Endodermal cell (in vitro differentiated cells): Measurements from ENCODE around the gene MTREX. TPM values are rescaled to one million over a fixed set of nuclear protein-coding genes. Genes with fewer than 3 reads are reported as not detected.
A peak's percentile ranks its signal among the peaks of the same experiment; 100 is the strongest.

Source experiments
- DNase-seq: peaks from one replicate; pipeline ENCODE4 v3.0.0-alpha.2; 2017
- H3K27ac ChIP-seq: 2 replicates; pipeline ENCODE4 v1.5.1; 2013; ENCODE audit warnings: mild to moderate bottlenecking, low read depth, low read length, moderate library complexity
- H3K27me3 ChIP-seq: 2 replicates; pipeline ENCODE4 v1.6.1; 2013; ENCODE audit warnings: mild to moderate bottlenecking, low read length, moderate library complexity; ENCODE audit not compliant: insufficient read depth, control insufficient read depth, poor library complexity, severe bottlenecking
- H3K36me3 ChIP-seq: 2 replicates; pipeline ENCODE4 v1.7.0; 2013; ENCODE audit warnings: mild to moderate bottlenecking, low read length, moderate library complexity; ENCODE audit not compliant: control insufficient read depth, insufficient read depth
- H3K4me1 ChIP-seq: one replicate; pipeline ENCODE4 v1.7.0; 2013; ENCODE audit warnings: low read length; ENCODE audit not compliant: control insufficient read depth, insufficient read depth
- H3K4me3 ChIP-seq: 2 replicates; pipeline ENCODE4 v1.5.1; 2013; ENCODE audit warnings: mild to moderate bottlenecking, low read length, moderate library complexity
- H3K9ac ChIP-seq: 2 replicates; pipeline ENCODE4 v1.6.1; 2013; ENCODE audit warnings: mild to moderate bottlenecking, low read length, moderate library complexity; ENCODE audit not compliant: poor library complexity, severe bottlenecking; ENCODE audit errors: extremely low read depth
- H3K9me3 ChIP-seq: 2 replicates; pipeline ENCODE4 v1.6.1; 2013; ENCODE audit warnings: mild to moderate bottlenecking, low read length, moderate library complexity; ENCODE audit not compliant: control insufficient read depth
- H3K27ac Mint-ChIP-seq: 2 replicates; pipeline ENCODE4 v1.8.0; 2020; ENCODE audit warnings: mixed read lengths
- H3K27me3 Mint-ChIP-seq: 2 replicates; pipeline ENCODE4 v1.8.0; 2021; ENCODE audit warnings: mild to moderate bottlenecking, mixed read lengths; ENCODE audit not compliant: insufficient read depth
- H3K36me3 Mint-ChIP-seq: 2 replicates; pipeline ENCODE4 v1.8.0; 2020; ENCODE audit warnings: low read depth, mixed read lengths
- H3K4me1 Mint-ChIP-seq: 2 replicates; pipeline ENCODE4 v1.8.0; 2020; ENCODE audit warnings: mixed read lengths
- H3K4me3 Mint-ChIP-seq: 2 replicates; pipeline ENCODE4 v1.8.0; 2020; ENCODE audit warnings: mild to moderate bottlenecking, moderate library complexity, mixed read lengths
- H3K9me3 Mint-ChIP-seq: 2 replicates; pipeline ENCODE4 v1.8.0; 2020; ENCODE audit warnings: mild to moderate bottlenecking, mixed read lengths
- WGBS, 2 experiments: methylation state at CpG; one replicate each; pipeline versions ENCODE4 v1.1.5 to v1.1.7; 2013; ENCODE audit warnings: missing lambda C conversion rate in 2 of 2, mixed read lengths in 1 of 2; ENCODE audit not compliant: insufficient coverage in 1 of 2, insufficient read length in 1 of 2; 5-methylcytosine and 5-hydroxymethylcytosine counted together
- total RNA-seq, 2 donors: library from RNA; stranded (reverse); fragmentation: NEBNext Ultra II Directional in 1 of 2; extraction: Animal tissue kit (Norgen Biotek cat#: 25700) in 1 of 2; gene quantifications; 2 replicates in 1 of 2; 3 replicates in 1 of 2; pipeline ENCODE4 v1.2.1, GENCODE V29; 2021
- TF ChIP-seq, protein P1 (sequence below): fragments of 200-600 bp; sonication (generic); conservative IDR thresholded peaks from 2 replicates; pipeline ENCODE4 v1.5.0; 2021; ENCODE audit warnings: antibody characterized with exemption, mild to moderate bottlenecking

Gene MTREX
- total RNA-seq, 2 donors from 2014 or later = 91.0 to 106 TPM

- no peak overlapping the region for H3K27ac Mint-ChIP-seq
- Histone ChIP-seq H3K4me1 (peaks cover 5% of the 10 kb centered on the region), H3K27me3 (no peaks in the 10 kb centered on the region), H3K9ac (no peak overlapping the region), H3K4me3 (no peak overlapping the region), H3K36me3 (peaks cover 77% of the 10 kb centered on the region), H3K9me3 (no peaks in the 10 kb centered on the region), H3K27ac (no peak overlapping the region)
- no peaks in the 10 kb centered on the region for H3K27me3 Mint-ChIP-seq
- peaks cover 15% of the 10 kb centered on the region for H3K4me1 Mint-ChIP-seq
- no peak overlapping the region for H3K4me3 Mint-ChIP-seq
- WGBS, 2 experiments = 0 to 48% methylated on average over 1 to 2 of the region's 2 CpGs
- peak; percentile 64 for DNase-seq
- TF ChIP-seq, protein P1, sequence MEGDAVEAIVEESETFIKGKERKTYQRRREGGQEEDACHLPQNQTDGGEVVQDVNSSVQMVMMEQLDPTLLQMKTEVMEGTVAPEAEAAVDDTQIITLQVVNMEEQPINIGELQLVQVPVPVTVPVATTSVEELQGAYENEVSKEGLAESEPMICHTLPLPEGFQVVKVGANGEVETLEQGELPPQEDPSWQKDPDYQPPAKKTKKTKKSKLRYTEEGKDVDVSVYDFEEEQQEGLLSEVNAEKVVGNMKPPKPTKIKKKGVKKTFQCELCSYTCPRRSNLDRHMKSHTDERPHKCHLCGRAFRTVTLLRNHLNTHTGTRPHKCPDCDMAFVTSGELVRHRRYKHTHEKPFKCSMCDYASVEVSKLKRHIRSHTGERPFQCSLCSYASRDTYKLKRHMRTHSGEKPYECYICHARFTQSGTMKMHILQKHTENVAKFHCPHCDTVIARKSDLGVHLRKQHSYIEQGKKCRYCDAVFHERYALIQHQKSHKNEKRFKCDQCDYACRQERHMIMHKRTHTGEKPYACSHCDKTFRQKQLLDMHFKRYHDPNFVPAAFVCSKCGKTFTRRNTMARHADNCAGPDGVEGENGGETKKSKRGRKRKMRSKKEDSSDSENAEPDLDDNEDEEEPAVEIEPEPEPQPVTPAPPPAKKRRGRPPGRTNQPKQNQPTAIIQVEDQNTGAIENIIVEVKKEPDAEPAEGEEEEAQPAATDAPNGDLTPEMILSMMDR = peak; percentile 71
- no peaks in the 10 kb centered on the region for H3K9me3 Mint-ChIP-seq
- H3K36me3 Mint-ChIP-seq = peaks cover 64% of the 10 kb centered on the region
These were observed 94.4 kb downstream of the MTREX start for GRCh38 chr5:55402199-55402598.

GRCh38 chr5:55406292-55406691 is 98.5 kb downstream of the MTREX start:
- no peaks in the 10 kb centered on the region for H3K27me3 Mint-ChIP-seq
- peak overlapping the region; percentile 62 for H3K27ac Mint-ChIP-seq

GRCh38 chr5:55407059-55407684 is 99.4 kb downstream of the MTREX start:
- H3K36me3 ChIP-seq = peaks cover 73% of the 10 kb centered on the region
- Mint-ChIP-seq H3K4me3 (no peak overlapping the region), H3K4me1 (peaks cover 9% of the 10 kb centered on the region), H3K27me3 (no peaks in the 10 kb centered on the region), H3K9me3 (no peaks in the 10 kb centered on the region), H3K36me3 (peaks cover 51% of the 10 kb centered on the region), H3K27ac (peak overlapping the region; percentile 26)
- H3K4me1 ChIP-seq = peaks cover 5% of the 10 kb centered on the region
- H3K27ac ChIP-seq = no peak overlapping the region
- H3K9me3 ChIP-seq = no peaks in the 10 kb centered on the region
- 90 to 100% methylated on average over 1 of the region's 1 CpG for WGBS, 2 experiments
- H3K4me3 ChIP-seq = no peak overlapping the region
- TF ChIP-seq, protein P1 = peak; percentile 84
- no peaks in the 10 kb centered on the region for H3K27me3 ChIP-seq
- no peak for DNase-seq
- H3K9ac ChIP-seq = no peak overlapping the region

More at GRCh38 chr5:55406292-55406691, 98.5 kb downstream of the MTREX start:
- Histone ChIP-seq H3K9me3 (no peaks in the 10 kb centered on the region), H3K27ac (no peak overlapping the region), H3K36me3 (peaks cover 75% of the 10 kb centered on the region), H3K27me3 (no peaks in the 10 kb centered on the region), H3K4me1 (peaks cover 5% of the 10 kb centered on the region), H3K4me3 (no peak overlapping the region), H3K9ac (no peak overlapping the region)
- H3K9me3 Mint-ChIP-seq = no peaks in the 10 kb centered on the region
- H3K36me3 Mint-ChIP-seq = peaks cover 57% of the 10 kb centered on the region
- no peak overlapping the region for H3K4me3 Mint-ChIP-seq
- 82% methylated on average over 2 of the region's 2 CpGs; no CpG with 5 or more reads in 1 of the 2 experiments for WGBS, 2 experiments
- peaks cover 9% of the 10 kb centered on the region for H3K4me1 Mint-ChIP-seq
- DNase-seq = peak; percentile 72
- TF ChIP-seq, protein P1 = no peak
